ENCODE results near the gene DEPP1.

DNA sequence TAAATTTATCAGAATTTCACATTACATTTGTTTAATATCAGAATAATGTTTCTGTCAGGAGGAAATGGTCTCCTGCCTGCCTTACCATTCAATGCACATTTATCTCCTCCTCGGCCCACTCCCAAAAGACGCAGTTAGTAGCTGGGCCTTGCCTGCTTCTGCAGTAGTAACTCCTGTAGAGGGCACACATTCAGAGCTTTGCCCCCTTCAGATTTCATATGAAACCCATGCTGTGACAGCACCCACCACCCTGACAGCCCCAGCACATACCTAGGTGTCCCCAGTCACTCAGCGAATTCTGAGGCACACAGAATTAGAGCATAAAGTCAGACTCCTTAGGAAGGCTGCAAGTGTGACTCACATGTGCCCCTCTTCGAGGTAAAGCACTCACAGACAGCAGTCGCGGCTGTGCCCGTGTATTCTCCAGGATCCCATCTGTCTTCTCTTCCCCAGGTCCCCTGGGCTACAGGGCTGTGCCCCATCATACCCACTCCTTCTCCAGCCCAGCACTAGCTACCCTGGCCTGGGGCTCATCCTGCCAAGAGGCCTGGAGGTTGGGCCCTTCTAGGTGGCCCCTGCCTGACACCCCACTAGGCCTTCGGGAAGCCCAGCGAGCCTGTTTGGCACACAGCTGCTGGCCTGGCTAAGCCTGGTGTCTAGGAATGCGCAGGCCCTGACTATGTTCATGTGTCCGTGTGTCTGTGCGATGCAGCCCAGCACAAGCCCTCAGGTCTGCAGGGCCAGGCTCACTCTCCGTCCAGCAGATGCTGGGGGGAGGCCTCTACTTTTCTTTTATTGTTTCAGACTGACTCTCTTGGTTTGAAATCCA is 4.7 kb upstream of the DEPP1 start:
- no peak for TF ChIP-seq CTCF (IDR thresholded peaks at IDR 0.05)
- TF ChIP-seq EP300 (IDR thresholded peaks at IDR 0.05), result no peak
- no peak for TF ChIP-seq POLR2A (IDR thresholded peaks at IDR 0.05)
